Kasumi-1 (cell line): Measurements from ENCODE around the gene PCSK6.
"Not testable (repeated sequence)": the region's sequence is repeated elsewhere in the genome, so short reads cannot be mapped to it uniquely, and the experiment has no call there.

Experiments
- DNase-seq, 2 experiments: peaks; one replicate each; lab custom pipeline; 2025; lab: John Stamatoyannopoulos, UW

Gene PCSK6

DNA sequence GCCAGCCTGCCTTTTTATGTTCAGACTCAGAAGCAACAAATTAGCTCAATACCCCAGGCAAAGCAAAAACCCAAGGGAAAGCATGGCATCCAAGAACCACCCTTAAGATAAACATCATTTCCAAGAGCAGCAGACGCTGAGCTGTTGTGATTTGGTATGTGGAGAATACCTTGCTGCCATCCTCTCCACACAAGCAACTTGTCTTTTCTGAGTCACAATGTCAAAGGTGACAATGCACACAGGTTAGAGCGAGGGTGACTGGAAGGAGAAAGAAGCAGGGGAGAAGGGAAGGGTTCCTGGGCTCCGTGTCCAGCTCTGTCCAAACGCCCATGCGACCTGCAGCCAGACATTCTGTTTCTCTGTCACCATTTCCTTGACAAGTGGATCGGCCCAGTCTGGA lies 6.0 kb downstream of the PCSK6 start:
- DNase-seq: no peak

GRCh38 chr15:101482526-101483371 lies 6.8 kb downstream of the PCSK6 start:
- DNase-seq: no peak

GRCh38 chr15:101481917-101482525 lies 7.5 kb downstream of the PCSK6 start:
- DNase-seq: no peak

GRCh38 chr15:101481381-101481705 lies 8.2 kb downstream of the PCSK6 start:
- DNase-seq: no peak

DNA sequence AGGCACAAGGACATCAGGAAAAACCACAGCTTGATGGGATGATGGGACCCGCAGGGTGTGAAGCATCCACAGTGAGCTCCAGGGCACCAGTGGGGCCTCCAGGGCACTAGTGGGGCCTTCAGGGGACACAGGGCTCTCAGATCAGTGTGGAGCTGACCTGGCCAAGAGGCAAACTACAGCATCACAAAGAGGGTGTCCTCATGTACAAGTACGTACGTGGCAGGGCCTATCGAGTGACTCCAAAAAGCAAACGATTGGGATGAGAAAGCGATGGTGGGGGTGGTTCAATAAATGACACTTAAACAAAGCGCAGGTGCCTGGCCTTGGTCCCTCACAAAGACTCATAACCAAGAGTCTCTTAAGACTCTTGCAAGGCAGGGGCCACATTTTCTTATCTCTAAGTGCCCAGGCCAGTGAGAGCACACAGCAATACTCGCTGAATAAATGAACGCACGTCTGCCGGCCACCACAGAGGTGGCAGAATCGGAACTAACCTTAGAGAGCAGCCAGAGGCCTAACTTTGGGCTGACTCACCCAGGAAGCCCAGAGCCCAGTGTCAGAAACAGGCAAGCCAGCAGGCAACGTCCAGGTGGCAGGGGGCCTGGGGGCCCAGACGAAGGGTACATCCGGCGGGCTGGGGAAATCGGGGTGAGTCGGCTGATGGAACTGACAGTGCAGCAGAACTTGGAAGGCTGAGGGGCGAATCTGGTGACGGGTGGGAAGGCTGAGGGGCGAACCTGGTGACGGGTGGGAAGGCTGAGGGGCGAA lies 8.7 kb downstream of the PCSK6 start:
- no peak for DNase-seq

DNA sequence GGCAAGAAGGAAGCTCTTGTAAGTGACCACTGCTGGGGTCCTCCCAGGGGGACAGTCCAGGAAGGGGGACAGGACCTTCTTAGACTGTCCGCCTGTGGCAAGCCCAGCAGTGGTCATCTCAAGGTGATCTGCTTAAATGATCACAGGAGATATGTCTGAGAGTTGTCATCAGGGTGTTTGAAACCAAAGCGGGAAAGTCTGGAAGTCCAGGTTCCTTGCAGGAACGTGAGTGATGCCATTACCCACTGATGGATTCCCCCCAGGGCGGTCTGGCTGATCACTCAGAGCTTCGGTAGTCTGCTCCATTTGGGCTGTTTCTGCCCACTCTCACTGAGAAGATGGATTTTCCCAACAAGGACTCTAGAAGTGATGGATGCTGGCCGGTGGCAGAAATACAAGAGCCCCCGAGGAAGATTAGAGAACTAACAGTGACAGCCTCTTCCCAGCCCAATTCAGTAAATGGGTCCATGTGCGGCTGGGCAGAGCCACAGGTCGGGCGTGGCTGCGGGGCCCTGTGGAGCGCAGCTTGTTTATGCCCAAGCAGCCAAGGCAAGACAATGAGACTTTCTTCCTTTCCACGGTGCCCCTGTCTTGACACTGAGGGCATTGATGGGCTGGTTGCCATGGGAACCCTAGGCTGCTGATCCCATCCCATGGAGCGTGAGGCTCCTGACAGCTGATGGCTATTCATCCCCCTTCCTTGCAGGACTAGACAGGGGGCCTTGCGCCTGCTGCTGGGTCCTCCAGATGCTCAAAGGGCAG lies 9.5 kb downstream of the PCSK6 start:
- no peak for DNase-seq

GRCh38 chr15:101479342-101479845 lies 10.1 kb downstream of the PCSK6 start:
- no peak for DNase-seq

GRCh38 chr15:101478701-101479341 lies 10.7 kb downstream of the PCSK6 start:
- no peak for DNase-seq

- DNase-seq: no peak
These were observed 11.6 kb downstream of the PCSK6 start for GRCh38 chr15:101477851-101478362.

DNA sequence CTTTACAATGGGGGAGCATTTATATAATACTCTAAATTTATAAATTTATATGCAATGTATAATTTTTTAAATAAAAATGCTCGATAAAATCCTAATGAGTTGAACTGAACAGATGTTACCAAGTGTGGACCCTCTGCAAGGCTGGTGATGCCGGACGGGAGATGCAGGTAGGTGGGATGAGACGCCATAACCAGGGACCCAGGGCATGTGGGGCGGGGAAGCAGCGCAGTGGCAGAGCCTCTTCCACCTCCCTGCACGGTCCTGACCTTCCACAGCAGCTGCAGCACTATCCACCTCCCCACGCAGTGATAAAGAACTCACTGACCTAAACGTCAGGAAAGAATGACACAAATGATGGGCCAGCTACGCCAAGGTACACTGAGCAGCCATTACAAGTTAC lies 12.8 kb downstream of the PCSK6 start:
- DNase-seq: no peak

- no peak for DNase-seq
These were observed 14.5 kb downstream of the PCSK6 start for GRCh38 chr15:101474983-101475382.

GRCh38 chr15:101474233-101474632 lies 15.3 kb downstream of the PCSK6 start:
- DNase-seq: no peak

DNA sequence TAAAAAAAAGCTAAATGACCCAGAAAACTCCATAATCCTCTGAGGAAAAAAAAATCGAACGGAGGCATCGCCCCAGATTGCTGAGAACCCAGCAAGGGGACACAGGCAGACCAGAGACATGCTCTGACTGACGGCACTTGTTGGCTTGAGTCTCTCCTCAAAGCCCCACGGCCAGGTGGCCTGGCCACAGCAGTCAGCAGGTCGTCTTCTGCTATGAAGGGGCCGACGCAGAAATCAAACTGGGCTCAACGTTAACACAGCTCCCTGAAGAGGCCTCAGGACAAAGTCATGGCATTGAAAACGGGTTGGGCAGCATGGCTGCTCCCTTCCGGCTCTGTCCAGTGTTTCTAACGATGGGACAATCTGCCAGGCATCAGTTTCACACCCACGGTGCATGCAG lies 17.5 kb downstream of the PCSK6 start:
- DNase-seq: no peak

GRCh38 chr15:101470548-101471239 lies 18.8 kb downstream of the PCSK6 start:
- no peak for DNase-seq

DNA sequence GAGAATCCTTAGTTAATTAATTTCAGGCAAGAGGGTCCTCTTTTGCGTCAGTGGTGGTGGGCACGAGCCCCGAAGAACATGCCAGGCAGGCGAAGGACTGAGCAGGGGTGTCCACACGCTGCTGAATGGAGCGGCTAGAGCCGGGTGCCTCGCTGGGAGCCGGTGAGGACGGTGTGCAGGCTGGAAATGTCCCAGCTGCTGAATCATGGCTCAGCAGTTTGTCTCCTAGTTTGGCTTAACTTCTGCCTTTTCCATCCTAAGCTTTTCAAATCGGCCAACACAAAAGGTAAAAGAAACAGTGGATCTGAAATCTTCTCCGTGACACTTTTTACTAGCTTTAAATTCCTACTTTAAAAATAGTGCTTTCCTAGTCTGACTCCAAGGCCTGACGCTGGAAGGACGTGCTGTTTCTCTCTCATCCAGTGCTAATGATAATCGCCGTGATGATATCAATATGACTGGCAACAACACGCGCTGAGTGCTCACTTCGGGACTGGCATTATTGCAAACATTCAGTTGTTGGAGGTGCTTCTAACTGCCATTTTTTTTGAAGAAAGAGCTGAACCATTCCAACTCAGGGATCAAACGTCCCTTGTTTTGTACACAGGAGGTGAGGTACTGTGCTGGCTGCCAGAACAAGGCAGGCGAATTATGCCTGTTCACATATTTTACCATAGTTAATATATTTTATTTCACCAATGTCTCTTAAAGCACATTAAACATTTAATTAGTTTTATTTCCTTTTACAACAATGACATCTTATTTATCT lies 19.8 kb downstream of the PCSK6 start:
- DNase-seq: no peak

GRCh38 chr15:101466188-101466587 lies 23.3 kb downstream of the PCSK6 start:
- DNase-seq: no peak

DNA sequence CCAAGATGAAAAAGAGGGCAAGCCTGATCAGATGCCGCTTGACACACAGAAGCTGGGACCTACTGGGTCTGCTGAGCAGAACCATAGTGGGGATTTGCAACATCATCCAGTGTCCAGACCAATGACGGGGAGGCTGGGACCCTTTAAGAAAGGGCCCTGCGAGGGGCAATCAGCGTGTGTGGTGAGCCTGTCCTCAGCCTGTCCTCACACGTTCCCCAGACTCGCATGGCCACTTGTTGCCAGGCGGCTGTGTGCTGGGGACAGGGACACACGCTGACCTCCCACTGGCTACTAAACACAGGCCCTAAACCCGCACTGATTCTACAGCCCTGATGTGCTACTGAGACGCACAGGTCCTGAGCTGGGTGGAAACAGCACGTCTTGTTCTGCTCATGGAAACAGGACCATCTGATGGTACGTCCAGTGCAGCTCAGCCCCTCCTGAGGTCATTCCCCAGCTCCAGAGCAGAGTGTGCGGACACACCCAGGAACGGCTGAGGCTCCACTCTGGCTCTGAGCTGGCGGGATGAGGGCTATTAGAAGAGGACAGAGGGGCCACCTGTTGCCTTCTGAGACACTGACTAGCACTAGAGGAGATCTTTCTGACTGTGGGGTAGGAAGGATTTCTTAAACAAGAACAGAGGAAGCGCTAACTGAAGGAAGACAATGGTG lies 24.4 kb downstream of the PCSK6 start:
- no peak for DNase-seq

- DNase-seq: no peak
These were observed 25.1 kb downstream of the PCSK6 start for GRCh38 chr15:101464256-101464998.

DNA sequence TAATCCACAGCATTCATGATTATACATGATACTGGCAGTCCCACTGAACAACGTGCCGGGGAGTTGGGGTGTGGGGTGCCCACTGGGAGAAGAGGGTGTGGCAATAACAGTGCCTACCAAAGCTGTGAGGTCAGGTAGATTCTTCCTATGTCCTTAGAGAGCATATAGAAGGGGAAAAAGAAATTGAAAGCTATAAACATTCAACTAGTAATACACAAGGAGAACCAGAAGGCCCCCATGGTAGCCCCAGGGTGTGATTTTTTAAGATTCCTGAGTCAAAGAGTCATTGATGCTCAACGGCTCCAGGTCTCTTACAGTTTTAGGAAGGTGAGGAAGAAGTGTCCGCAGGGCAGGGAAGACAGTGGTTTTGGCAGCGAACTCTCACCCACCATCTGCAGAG lies 25.8 kb downstream of the PCSK6 start:
- DNase-seq: not testable (repeated sequence)
